PFSK-1 (cell line): Measurements from ENCODE around the gene CENPX.

Experiments
- FOXP2 ChIP-seq: optimal IDR thresholded peaks from 2 replicates; pipeline ENCODE3; 2011; ENCODE audit warnings: borderline replicate concordance, control low read depth, inconsistent platforms; ENCODE audit not compliant: insufficient read depth; ENCODE audit errors: extremely low read length, extremely low read depth
- POLR2AphosphoS5 ChIP-seq: IDR thresholded peaks from 2 replicates; pipeline ENCODE4 v1.6.1; 2012; ENCODE audit warnings: low read depth, mild to moderate bottlenecking, control low read depth, low read length, moderate library complexity
- SIN3A ChIP-seq: IDR thresholded peaks from 2 replicates; pipeline ENCODE4 v1.6.1; 2012; ENCODE audit warnings: mild to moderate bottlenecking, low read length, moderate library complexity, borderline replicate concordance; ENCODE audit not compliant: insufficient read depth
- TAF1 ChIP-seq: IDR thresholded peaks from 2 replicates; pipeline ENCODE4 v1.6.1; 2012; ENCODE audit warnings: low read length, control low read depth, borderline replicate concordance; ENCODE audit not compliant: insufficient read depth
- TF ChIP-seq, protein P1 (sequence below), 2 experiments: IDR thresholded peaks; 2 replicates each; pipeline versions ENCODE4 v1.6.1 to v1.8.0; 2011 to 2012; ENCODE audit warnings: low read depth in 2 of 2, low read length in 2 of 2, control low read depth in 1 of 2, inconsistent platforms in 1 of 2, mild to moderate bottlenecking in 1 of 2, moderate library complexity in 1 of 2; ENCODE audit not compliant: insufficient read depth in 1 of 2

CENPX gene

DNA sequence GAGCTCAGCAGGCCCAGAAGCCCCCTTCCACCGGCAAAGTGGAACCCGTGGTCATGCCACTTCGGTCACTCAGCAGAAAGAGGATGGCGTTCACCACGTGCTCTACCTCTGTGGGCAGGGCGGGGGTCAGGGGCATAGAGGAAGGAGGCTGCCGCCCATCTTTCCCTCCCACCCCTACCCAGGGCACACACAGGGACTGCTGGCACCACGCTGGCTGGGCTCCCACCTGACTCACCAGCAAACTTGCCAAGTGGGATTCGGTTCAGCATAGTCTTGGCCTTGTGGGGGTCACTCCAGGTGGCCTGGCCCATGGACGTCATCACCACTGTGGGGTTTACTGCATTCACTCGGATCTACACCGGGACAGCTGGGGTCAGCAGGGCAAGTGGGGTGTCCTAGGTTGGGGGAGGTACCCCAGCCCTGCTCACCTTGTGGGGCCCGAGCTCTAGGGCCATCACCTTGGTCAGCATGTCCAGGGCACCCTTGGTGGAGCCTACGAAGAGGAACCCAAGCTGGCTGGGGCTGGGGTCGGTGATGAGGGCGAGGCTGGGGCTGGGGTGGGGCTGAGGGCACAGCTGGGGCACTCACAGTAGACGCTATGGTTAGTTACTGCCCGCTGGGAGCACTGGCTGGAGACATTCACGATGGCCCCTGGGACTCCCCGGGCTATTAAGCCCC lies 13.4 kb upstream of the CENPX start:
- no peak for TF ChIP-seq SIN3A
- TF ChIP-seq TAF1, result no peak
- TF ChIP-seq POLR2AphosphoS5, result no peak
- TF ChIP-seq, protein P1, sequence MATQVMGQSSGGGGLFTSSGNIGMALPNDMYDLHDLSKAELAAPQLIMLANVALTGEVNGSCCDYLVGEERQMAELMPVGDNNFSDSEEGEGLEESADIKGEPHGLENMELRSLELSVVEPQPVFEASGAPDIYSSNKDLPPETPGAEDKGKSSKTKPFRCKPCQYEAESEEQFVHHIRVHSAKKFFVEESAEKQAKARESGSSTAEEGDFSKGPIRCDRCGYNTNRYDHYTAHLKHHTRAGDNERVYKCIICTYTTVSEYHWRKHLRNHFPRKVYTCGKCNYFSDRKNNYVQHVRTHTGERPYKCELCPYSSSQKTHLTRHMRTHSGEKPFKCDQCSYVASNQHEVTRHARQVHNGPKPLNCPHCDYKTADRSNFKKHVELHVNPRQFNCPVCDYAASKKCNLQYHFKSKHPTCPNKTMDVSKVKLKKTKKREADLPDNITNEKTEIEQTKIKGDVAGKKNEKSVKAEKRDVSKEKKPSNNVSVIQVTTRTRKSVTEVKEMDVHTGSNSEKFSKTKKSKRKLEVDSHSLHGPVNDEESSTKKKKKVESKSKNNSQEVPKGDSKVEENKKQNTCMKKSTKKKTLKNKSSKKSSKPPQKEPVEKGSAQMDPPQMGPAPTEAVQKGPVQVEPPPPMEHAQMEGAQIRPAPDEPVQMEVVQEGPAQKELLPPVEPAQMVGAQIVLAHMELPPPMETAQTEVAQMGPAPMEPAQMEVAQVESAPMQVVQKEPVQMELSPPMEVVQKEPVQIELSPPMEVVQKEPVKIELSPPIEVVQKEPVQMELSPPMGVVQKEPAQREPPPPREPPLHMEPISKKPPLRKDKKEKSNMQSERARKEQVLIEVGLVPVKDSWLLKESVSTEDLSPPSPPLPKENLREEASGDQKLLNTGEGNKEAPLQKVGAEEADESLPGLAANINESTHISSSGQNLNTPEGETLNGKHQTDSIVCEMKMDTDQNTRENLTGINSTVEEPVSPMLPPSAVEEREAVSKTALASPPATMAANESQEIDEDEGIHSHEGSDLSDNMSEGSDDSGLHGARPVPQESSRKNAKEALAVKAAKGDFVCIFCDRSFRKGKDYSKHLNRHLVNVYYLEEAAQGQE (IDR thresholded peaks at IDR 0.05; ENCODE audit: insufficient read depth in 1 of 2, low read depth in 2 of 2, low read length in 2 of 2), result no peak
- TF ChIP-seq FOXP2, result no peak

DNA sequence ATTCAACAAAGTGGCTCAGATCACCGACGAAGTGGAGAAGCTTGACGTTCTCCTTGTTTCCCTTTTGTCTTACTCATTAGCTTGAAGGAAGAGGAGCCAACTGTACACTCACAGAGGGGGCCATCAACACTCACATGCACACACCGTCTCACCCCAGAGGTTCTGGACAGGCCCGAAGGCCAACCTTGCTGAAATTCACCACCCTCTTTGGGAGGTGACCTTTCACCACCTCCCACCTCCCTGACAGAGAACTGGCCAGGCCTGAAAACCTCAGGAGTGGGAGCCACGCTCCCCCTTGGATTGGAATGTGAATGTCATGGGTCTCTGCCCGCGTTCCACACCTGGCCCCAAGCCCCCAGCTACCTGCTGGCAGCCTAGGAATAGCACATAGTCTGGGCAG lies 12.8 kb upstream of the CENPX start:
- TF ChIP-seq, protein P1 (IDR thresholded peaks at IDR 0.05; ENCODE audit: insufficient read depth in 1 of 2, low read depth in 2 of 2, low read length in 2 of 2), result no peak
- TF ChIP-seq FOXP2, result no peak
- TF ChIP-seq POLR2AphosphoS5, result no peak
- TF ChIP-seq TAF1, result no peak
- no peak for TF ChIP-seq SIN3A

DNA sequence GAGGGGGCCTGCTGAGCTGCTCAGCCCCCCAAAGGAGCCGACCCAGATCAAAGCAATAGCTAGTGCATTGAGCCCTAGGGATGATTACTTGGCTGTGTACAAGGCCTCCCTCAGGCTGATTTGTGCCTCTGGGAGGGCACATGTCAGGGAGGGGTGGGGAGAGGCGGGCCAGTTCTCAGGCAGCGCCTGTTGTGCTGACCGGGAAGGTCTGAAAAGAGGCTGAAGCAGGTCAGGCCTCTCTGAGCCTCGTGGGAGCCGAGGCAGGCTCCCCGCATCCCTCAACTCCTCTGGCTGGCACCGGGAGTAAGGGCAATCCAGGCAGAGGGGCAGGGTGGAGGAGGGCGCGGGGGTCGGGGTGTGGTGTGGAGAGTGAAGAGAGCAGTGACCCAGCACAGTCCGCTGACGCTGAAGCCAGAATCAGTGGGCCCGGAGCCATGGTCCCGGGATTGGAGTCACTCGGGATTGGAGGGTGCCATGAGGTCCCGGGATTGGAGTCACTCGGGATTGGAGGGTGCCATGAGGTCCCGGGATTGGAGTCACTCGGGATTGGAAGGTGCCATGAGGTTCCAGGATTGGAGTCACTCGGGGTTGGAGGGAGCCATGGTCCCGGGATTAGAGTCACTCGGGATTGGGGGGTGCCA lies 11.8 kb upstream of the CENPX start:
- peak; percentile 33; the same call in 1 of the 2 replicates for TF ChIP-seq POLR2AphosphoS5
- TF ChIP-seq, protein P1 (IDR thresholded peaks at IDR 0.05; ENCODE audit: insufficient read depth in 1 of 2, low read depth in 2 of 2, low read length in 2 of 2), result no peak
- TF ChIP-seq FOXP2, result no peak
- no peak for TF ChIP-seq TAF1
- TF ChIP-seq SIN3A, result no peak

DNA sequence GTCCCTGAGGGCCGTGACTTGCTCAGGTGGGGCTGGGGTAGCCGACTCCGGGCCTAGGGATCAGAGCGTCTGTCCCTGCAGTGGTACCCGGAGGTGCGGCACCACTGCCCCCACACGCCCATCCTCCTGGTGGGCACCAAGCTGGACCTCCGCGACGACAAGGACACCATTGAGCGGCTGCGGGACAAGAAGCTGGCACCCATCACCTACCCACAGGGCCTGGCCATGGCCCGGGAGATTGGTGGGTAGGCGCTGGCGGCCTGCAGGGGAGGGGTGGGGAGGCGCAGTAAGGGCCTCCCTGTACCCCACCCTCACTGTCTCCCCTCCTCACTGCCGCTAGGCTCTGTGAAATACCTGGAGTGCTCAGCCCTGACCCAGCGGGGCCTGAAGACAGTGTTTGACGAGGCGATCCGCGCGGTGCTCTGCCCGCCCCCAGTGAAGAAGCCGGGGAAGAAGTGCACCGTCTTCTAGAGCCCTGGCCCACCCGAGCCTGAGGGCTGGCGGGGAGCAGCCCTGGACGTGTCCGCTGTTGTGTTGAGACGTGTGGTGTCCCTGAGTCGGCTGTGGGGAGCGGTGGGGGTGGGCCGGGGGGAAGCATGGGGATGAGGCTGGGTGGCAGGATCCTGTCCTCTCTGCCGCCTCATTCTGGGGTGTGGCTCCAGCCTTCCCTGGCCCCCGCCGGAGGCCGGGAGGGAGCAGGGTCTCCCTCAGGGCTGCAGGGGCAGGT lies 10.8 kb upstream of the CENPX start:
- TF ChIP-seq FOXP2, result no peak
- no peak for TF ChIP-seq TAF1
- TF ChIP-seq POLR2AphosphoS5, result no peak

DNA sequence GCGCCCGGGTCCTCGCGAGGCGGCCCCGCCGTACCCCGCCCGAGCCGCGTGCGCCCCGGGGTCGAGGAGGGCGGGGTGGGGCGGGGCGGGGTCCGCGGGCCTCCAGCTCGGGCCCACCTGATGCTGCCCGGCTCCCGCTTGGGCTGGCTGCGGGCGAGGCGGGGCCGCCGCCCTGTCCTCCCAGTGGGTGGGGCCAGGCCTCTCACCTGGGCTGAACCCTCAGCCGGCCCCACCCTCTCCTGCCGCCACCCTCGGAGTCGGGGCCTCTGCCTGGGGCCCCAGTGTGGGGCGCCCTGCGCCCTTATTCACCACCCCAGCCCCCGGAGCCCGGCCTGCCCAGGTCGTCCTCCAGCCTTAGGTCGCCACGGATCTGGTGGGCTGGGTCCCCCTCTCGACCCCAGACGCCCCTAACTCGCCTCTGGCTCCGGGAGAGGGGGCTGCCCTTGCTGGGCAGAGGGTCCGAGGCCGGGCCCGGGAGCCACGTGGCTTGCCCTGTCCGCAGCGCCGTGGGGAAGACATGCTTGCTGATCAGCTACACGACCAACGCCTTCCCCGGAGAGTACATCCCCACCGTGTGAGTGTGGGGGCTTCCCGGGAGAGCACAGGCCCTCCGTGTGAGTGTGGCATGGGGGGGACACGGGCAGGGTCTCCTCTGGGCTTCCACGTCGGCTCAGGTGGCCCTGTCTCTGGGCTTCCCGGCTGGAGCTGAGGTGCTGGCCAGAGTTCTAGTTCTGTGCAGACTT lies 9.4 kb upstream of the CENPX start:
- TF ChIP-seq POLR2AphosphoS5 (no peak), SIN3A (no peak), TAF1 (no peak), FOXP2 (no peak)
- TF ChIP-seq, protein P1 (IDR thresholded peaks at IDR 0.05; ENCODE audit: insufficient read depth in 1 of 2, low read depth in 2 of 2, low read length in 2 of 2), result no peak
